HCT116 (cell line): Measurements from ENCODE around the gene GATAD2B.

Experiments used
- POLR2A ChIP-seq: IDR thresholded peaks from 2 replicates; pipeline ENCODE4 v1.7.0; 2011; ENCODE audit warnings: borderline replicate concordance; ENCODE audit not compliant: insufficient read depth, insufficient read length; ENCODE audit errors: extremely low read depth
- TF ChIP-seq, protein P1 (sequence below): IDR thresholded peaks from 2 replicates; pipeline ENCODE4 v1.6.1; 2012
- TF ChIP-seq, protein P2 (sequence below): IDR thresholded peaks from 2 replicates; pipeline ENCODE4 v1.6.1; 2012; ENCODE audit warnings: low read depth

DNA sequence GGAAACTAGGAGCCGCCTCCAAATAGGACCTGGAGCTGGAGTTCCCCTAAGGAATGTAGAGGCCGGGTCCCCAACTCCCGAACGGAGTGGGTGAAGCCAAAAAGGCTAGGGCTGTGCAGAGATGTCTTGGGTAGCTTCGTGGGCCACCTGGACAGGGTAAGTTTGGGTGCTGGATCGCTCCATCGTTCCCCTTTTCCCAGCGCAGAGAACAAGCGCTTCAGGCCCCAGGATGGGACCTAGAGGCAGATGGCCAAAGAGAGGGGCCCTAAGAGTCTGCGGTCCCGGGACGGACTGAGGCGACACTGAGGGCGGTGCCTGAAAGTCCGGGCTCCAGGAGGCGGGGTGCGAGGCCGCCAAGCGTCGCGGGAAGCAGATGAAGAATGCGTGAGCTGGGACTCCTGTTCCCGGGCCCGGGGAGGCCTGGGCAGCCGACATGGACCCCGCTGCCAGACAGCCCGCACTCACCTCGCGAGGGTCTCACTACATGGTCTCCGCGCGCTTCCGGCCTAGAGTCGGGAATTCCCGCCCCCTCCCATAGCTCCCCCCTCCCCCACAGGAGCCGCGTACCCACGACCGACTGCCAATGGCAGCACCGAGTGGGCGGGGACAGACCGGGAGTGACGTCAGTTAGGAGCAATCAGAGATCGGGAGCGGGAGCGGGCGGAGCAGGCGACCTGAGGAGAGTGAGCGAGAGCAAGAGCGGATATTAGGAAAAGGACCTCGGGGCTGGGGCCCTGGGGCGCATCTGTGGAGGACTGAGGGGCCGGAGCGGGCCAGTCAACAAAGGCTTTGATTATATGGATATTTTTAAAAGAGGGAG, 40.5 kb upstream of the GATAD2B start, which contains the start of gene SLC39A1:
- TF ChIP-seq POLR2A: peak; percentile 90
- TF ChIP-seq, protein P1, sequence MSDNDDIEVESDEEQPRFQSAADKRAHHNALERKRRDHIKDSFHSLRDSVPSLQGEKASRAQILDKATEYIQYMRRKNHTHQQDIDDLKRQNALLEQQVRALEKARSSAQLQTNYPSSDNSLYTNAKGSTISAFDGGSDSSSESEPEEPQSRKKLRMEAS: no peak
- TF ChIP-seq, protein P2, sequence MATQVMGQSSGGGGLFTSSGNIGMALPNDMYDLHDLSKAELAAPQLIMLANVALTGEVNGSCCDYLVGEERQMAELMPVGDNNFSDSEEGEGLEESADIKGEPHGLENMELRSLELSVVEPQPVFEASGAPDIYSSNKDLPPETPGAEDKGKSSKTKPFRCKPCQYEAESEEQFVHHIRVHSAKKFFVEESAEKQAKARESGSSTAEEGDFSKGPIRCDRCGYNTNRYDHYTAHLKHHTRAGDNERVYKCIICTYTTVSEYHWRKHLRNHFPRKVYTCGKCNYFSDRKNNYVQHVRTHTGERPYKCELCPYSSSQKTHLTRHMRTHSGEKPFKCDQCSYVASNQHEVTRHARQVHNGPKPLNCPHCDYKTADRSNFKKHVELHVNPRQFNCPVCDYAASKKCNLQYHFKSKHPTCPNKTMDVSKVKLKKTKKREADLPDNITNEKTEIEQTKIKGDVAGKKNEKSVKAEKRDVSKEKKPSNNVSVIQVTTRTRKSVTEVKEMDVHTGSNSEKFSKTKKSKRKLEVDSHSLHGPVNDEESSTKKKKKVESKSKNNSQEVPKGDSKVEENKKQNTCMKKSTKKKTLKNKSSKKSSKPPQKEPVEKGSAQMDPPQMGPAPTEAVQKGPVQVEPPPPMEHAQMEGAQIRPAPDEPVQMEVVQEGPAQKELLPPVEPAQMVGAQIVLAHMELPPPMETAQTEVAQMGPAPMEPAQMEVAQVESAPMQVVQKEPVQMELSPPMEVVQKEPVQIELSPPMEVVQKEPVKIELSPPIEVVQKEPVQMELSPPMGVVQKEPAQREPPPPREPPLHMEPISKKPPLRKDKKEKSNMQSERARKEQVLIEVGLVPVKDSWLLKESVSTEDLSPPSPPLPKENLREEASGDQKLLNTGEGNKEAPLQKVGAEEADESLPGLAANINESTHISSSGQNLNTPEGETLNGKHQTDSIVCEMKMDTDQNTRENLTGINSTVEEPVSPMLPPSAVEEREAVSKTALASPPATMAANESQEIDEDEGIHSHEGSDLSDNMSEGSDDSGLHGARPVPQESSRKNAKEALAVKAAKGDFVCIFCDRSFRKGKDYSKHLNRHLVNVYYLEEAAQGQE: no peak
